Neural cell (in vitro differentiated cells): ENCODE results near the gene BET1L. TPM values are rescaled to one million over a fixed set of nuclear protein-coding genes. Genes with fewer than 3 reads are reported as not detected.

ENCODE experiments used
- H2AFZ ChIP-seq: fragments of 200-600, 300-800 bp; sonication (generic), shearing (Covaris generic); 2 replicates; pipeline ENCODE4 v1.6.0; 2014; ENCODE audit warnings: low read depth, mild to moderate bottlenecking, antibody characterized with exemption, low read length, moderate library complexity
- H3F3A ChIP-seq: fragments of 200-600 bp; shearing (Covaris generic); 2 replicates; pipeline ENCODE4 v1.6.1; 2016; ENCODE audit warnings: mild to moderate bottlenecking, moderate library complexity, mixed read lengths, antibody characterized with exemption, low read length; ENCODE audit not compliant: insufficient read depth, poor library complexity, severe bottlenecking
- H3K27ac ChIP-seq: fragments of 200-600, 300-800 bp; sonication (generic), shearing (Covaris generic); 2 replicates; pipeline ENCODE4 v1.5.1; 2014; ENCODE audit warnings: mild to moderate bottlenecking, low read length, moderate library complexity
- H3K27me3 ChIP-seq: fragments of 300-800, 200-600 bp; sonication (generic), shearing (Covaris generic); 2 replicates; pipeline ENCODE4 v1.6.0; 2014; ENCODE audit warnings: mild to moderate bottlenecking, low read depth, low read length, moderate library complexity; ENCODE audit not compliant: insufficient read depth
- H3K36me3 ChIP-seq: fragments of 300-800, 200-600 bp; sonication (generic), shearing (Covaris generic); 2 replicates; pipeline ENCODE4 v1.5.1; 2014; ENCODE audit warnings: mild to moderate bottlenecking, antibody characterized with exemption, low read length, moderate library complexity; ENCODE audit not compliant: insufficient read depth
- H3K4me2 ChIP-seq: fragments of 300-800, 200-600 bp; sonication (generic), shearing (Covaris generic); 2 replicates; pipeline ENCODE4 v1.6.0; 2014; ENCODE audit warnings: mild to moderate bottlenecking, low read length
- H3K4me3 ChIP-seq: fragments of 300-800, 200-600 bp; sonication (generic), shearing (Covaris generic); 2 replicates; pipeline ENCODE4 v1.5.1; 2014; ENCODE audit warnings: mild to moderate bottlenecking, low read length, moderate library complexity
- H3K79me2 ChIP-seq: fragments of 200-600 bp; shearing (Covaris generic); replicated peaks from 2 replicates; pipeline ENCODE4 v1.6.0; 2014; ENCODE audit warnings: mild to moderate bottlenecking, low read length, moderate library complexity; ENCODE audit not compliant: insufficient read depth
- H3K9ac ChIP-seq: fragments of 300-800, 200-600 bp; sonication (generic), shearing (Covaris generic); 2 replicates; pipeline ENCODE4 v1.6.1; 2016; ENCODE audit warnings: mild to moderate bottlenecking, low read length, mixed read lengths
- H3K9me2 ChIP-seq: fragments of 200-600 bp; shearing (Covaris generic); 2 replicates; pipeline ENCODE4 v1.6.1; 2016; ENCODE audit warnings: mild to moderate bottlenecking, low read length, mixed read lengths; ENCODE audit not compliant: insufficient read depth
- H3K9me3 ChIP-seq: fragments of 200-600, 300-800 bp; sonication (generic), shearing (Covaris generic); 2 replicates; pipeline ENCODE4 v1.6.1; 2016; ENCODE audit warnings: mild to moderate bottlenecking, mixed run types, low read length, moderate library complexity, mixed read lengths
- H4K20me1 ChIP-seq: fragments of 200-600 bp; shearing (Covaris generic); 2 replicates; pipeline ENCODE4 v1.6.1; 2016; ENCODE audit warnings: mild to moderate bottlenecking, mixed run types; ENCODE audit not compliant: insufficient read depth
- EP300 ChIP-seq: fragments of 450-650 bp; conservative IDR thresholded peaks from 2 replicates; pipeline ENCODE4 v1.6.1; 2014; ENCODE audit warnings: antibody characterized with exemption, mild to moderate bottlenecking, moderate library complexity; ENCODE audit not compliant: poor library complexity, severe bottlenecking
- EZH2 ChIP-seq: fragments of 200-600, 300-800 bp; shearing (Covaris generic), sonication (generic); IDR thresholded peaks from 2 replicates; pipeline ENCODE4 v1.6.1; 2014; ENCODE audit warnings: antibody characterized with exemption, low read length, borderline replicate concordance, mild to moderate bottlenecking; ENCODE audit not compliant: insufficient read depth, poor library complexity, severe bottlenecking
- MXI1 ChIP-seq: fragments of 450-650 bp; conservative IDR thresholded peaks from 2 replicates; pipeline ENCODE4 v1.6.1; 2014; ENCODE audit warnings: antibody characterized with exemption, mild to moderate bottlenecking; ENCODE audit not compliant: poor library complexity, severe bottlenecking
- POLR2AphosphoS5 ChIP-seq: IDR thresholded peaks from 2 replicates; pipeline ENCODE4 v1.6.1; 2012
- RAD21 ChIP-seq: fragments of 450-650 bp; conservative IDR thresholded peaks from 2 replicates; pipeline ENCODE4 v1.6.1; 2014; ENCODE audit warnings: antibody characterized with exemption, mild to moderate bottlenecking, moderate library complexity
- SMC3 ChIP-seq: fragments of 450-650 bp; conservative IDR thresholded peaks from 2 replicates; pipeline ENCODE4 v1.6.1; 2014; ENCODE audit warnings: antibody characterized with exemption, mild to moderate bottlenecking, moderate library complexity; ENCODE audit not compliant: poor library complexity
- TAF1 ChIP-seq: IDR thresholded peaks from 2 replicates; pipeline ENCODE4 v1.6.1; 2012; ENCODE audit warnings: low read depth
- polyA plus RNA-seq: library from polyadenylated mRNA; depleted of rRNA; stranded (reverse); fragments of >200 nt; gene quantifications from 2 replicates; pipeline ENCODE4 v1.2.3, GENCODE V29; 2014
- TF ChIP-seq, protein P1 (sequence below): IDR thresholded peaks from 2 replicates; pipeline ENCODE4 v1.6.1; 2012; ENCODE audit warnings: borderline replicate concordance
- TF ChIP-seq, protein P2 (sequence below): fragments of 450-650 bp; IDR thresholded peaks from 2 replicates; pipeline ENCODE4 v1.5.1; 2014; ENCODE audit warnings: antibody characterized with exemption, mild to moderate bottlenecking, moderate library complexity; ENCODE audit not compliant: poor library complexity, severe bottlenecking

Gene BET1L
- polyA plus RNA-seq, 1 donor from 2014 or later = 7.6 TPM

DNA sequence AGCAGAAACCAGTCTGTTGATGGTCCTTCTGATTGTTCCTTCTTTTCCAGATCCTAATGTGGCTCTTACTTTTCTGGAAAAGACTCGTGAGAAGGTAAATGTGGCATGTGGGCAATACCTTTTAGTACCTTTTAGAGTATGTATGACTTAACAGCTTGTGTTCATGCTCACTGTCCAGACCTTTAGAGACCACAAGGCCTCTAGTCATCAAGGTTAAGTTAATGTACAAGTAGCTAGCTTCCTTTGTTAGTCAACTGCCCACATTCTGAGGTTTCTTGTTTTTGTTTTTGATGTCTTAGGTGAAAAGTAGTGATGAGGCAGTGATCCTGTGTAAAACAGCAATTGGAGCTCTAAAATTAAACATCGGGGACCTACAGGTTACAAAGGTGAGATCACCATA lies 37.2 kb upstream of the BET1L start:
- no peak overlapping the region for H2AFZ ChIP-seq
- H3K27me3 ChIP-seq = no peaks in the 10 kb centered on the region
- TF ChIP-seq MXI1 = no peak
- TF ChIP-seq, protein P1, sequence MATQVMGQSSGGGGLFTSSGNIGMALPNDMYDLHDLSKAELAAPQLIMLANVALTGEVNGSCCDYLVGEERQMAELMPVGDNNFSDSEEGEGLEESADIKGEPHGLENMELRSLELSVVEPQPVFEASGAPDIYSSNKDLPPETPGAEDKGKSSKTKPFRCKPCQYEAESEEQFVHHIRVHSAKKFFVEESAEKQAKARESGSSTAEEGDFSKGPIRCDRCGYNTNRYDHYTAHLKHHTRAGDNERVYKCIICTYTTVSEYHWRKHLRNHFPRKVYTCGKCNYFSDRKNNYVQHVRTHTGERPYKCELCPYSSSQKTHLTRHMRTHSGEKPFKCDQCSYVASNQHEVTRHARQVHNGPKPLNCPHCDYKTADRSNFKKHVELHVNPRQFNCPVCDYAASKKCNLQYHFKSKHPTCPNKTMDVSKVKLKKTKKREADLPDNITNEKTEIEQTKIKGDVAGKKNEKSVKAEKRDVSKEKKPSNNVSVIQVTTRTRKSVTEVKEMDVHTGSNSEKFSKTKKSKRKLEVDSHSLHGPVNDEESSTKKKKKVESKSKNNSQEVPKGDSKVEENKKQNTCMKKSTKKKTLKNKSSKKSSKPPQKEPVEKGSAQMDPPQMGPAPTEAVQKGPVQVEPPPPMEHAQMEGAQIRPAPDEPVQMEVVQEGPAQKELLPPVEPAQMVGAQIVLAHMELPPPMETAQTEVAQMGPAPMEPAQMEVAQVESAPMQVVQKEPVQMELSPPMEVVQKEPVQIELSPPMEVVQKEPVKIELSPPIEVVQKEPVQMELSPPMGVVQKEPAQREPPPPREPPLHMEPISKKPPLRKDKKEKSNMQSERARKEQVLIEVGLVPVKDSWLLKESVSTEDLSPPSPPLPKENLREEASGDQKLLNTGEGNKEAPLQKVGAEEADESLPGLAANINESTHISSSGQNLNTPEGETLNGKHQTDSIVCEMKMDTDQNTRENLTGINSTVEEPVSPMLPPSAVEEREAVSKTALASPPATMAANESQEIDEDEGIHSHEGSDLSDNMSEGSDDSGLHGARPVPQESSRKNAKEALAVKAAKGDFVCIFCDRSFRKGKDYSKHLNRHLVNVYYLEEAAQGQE = no peak
- TF ChIP-seq, protein P2, sequence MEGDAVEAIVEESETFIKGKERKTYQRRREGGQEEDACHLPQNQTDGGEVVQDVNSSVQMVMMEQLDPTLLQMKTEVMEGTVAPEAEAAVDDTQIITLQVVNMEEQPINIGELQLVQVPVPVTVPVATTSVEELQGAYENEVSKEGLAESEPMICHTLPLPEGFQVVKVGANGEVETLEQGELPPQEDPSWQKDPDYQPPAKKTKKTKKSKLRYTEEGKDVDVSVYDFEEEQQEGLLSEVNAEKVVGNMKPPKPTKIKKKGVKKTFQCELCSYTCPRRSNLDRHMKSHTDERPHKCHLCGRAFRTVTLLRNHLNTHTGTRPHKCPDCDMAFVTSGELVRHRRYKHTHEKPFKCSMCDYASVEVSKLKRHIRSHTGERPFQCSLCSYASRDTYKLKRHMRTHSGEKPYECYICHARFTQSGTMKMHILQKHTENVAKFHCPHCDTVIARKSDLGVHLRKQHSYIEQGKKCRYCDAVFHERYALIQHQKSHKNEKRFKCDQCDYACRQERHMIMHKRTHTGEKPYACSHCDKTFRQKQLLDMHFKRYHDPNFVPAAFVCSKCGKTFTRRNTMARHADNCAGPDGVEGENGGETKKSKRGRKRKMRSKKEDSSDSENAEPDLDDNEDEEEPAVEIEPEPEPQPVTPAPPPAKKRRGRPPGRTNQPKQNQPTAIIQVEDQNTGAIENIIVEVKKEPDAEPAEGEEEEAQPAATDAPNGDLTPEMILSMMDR = no peak
- TF ChIP-seq RAD21 = no peak
- TF ChIP-seq EP300 = no peak
- TF ChIP-seq EZH2 = no peak
- TF ChIP-seq SMC3 = no peak
- no peak for TF ChIP-seq TAF1
- no peak for TF ChIP-seq POLR2AphosphoS5
- peaks cover 5% of the 10 kb centered on the region for H3K36me3 ChIP-seq
- no peaks in the 10 kb centered on the region for H3F3A ChIP-seq
- H3K27ac ChIP-seq = no peak overlapping the region
- no peak overlapping the region for H3K4me2 ChIP-seq
- no peak overlapping the region for H3K4me3 ChIP-seq
- H3K9ac ChIP-seq = no peak overlapping the region
- no peaks in the 10 kb centered on the region for H3K9me3 ChIP-seq
- H4K20me1 ChIP-seq = no peaks in the 10 kb centered on the region
- peaks cover 7% of the 10 kb centered on the region for H3K79me2 ChIP-seq
- no peaks in the 10 kb centered on the region for H3K9me2 ChIP-seq

DNA sequence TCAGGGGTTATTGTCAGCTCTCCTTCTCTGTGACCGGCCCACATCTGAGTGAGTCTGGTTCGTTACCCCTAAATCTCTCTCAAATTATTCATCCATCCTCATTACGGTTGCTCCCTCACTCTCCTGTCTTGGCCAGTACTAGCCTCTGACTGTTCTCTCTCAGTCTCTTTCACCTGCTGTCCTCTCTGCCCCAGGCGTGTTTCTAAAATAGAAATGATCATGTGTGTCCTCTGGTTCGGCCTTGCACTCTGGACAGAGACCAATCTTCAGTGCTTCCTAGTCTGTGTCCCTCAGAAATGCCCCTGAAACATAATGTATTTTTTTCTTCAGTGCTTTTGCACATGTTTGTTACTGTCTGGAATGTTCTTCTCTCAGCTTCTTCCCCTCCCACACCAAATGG lies 34.4 kb upstream of the BET1L start:
- no peaks in the 10 kb centered on the region for H3K27me3 ChIP-seq
- H4K20me1 ChIP-seq = no peaks in the 10 kb centered on the region
- H3K4me2 ChIP-seq = no peak overlapping the region
- TF ChIP-seq, protein P1 = no peak
- TF ChIP-seq TAF1 = no peak
- no peak for TF ChIP-seq POLR2AphosphoS5
- no peak for TF ChIP-seq EP300
- no peak for TF ChIP-seq MXI1
- TF ChIP-seq SMC3 = no peak
- no peak overlapping the region for H2AFZ ChIP-seq
- no peaks in the 10 kb centered on the region for H3K9me3 ChIP-seq
- peaks cover 5% of the 10 kb centered on the region for H3K36me3 ChIP-seq
- H3K9ac ChIP-seq = no peak overlapping the region
- no peaks in the 10 kb centered on the region for H3F3A ChIP-seq
- H3K4me3 ChIP-seq = no peak overlapping the region
- no peaks in the 10 kb centered on the region for H3K9me2 ChIP-seq
- no peak overlapping the region for H3K27ac ChIP-seq
- peaks cover 30% of the 10 kb centered on the region for H3K79me2 ChIP-seq
